GM12878 (cell line): ENCODE results near the gene LCT. TPM values are rescaled to one million over a fixed set of nuclear protein-coding genes. Genes with fewer than 3 reads are reported as not detected.

Source experiments
- ATAC-seq: fragments of 200-7000 bp; cut with Tn5 transposase; 3 replicates; pipeline ENCODE4 v1.9.1; 2020; ENCODE audit warnings: mild to moderate bottlenecking, moderate library complexity
- BruUV-seq: library from RNA; stranded (reverse); fragments of 400-500 nt; replicated peaks from 2 replicates; lab custom pipeline; 2021; lab: Mats Ljungman, UMichigan
- CTCF ChIA-PET: fragments of 300-600 bp; sonication (Branson Sonifier 250); formaldehyde crosslinking; extraction: SDS; loops from one replicate; lab custom pipeline; 2021; ENCODE audit warnings: inconsistent platforms; lab: Yijun Ruan, JAX
- POLR2A ChIA-PET: fragments of 350-600 bp; formaldehyde crosslinking; extraction: SDS; loops from one replicate; lab custom pipeline; 2021; ENCODE audit warnings: inconsistent platforms; lab: Charles Lee
- RAD21 ChIA-PET: fragments of 300-600 bp; sonication (Branson Sonifier 250); formaldehyde crosslinking; loops from one replicate; lab custom pipeline; 2023; ENCODE audit warnings: antibody characterized with exemption; ENCODE audit not compliant: unreplicated experiment; lab: Charles Lee
- SMC1A ChIA-PET: fragments of 300-600 bp; sonication (Branson Sonifier 250); formaldehyde crosslinking; loops from one replicate; lab custom pipeline; 2023; ENCODE audit not compliant: unreplicated experiment, uncharacterized antibody; lab: Charles Lee
- DNase-seq: peaks from one replicate; pipeline ENCODE4 v3.0.0-alpha.2; 2011; ENCODE audit warnings: low read depth, low spot score
- FAIRE-seq: peaks from 3 replicates; lab custom pipeline; 2011; peaks lifted over from hg19 to GRCh38; lab: Jason Lieb, UNC
- H2AFZ ChIP-seq: 2 replicates; pipeline ENCODE4 v1.6.0; 2011; ENCODE audit warnings: low read depth, low read length, control low read depth; ENCODE audit not compliant: control insufficient read depth
- H3K27ac ChIP-seq: 2 replicates; pipeline ENCODE4 v1.5.1; 2011; ENCODE audit warnings: control low read depth; ENCODE audit not compliant: control insufficient read depth, insufficient read depth
- H3K27me3 ChIP-seq, 2 experiments: replicated peaks in 1 of 2; 2 replicates each; pipeline versions ENCODE4 v1.6.0 to v1.6.1; 2011; ENCODE audit warnings: low read length in 1 of 2; ENCODE audit not compliant: control insufficient read depth in 2 of 2, insufficient read depth in 2 of 2
- H3K36me3 ChIP-seq, 2 experiments: 2 replicates each; pipeline ENCODE4 v1.5.1; 2011; ENCODE audit warnings: low read length in 1 of 2; ENCODE audit not compliant: control insufficient read depth in 2 of 2, insufficient read depth in 2 of 2
- H3K4me1 ChIP-seq: 2 replicates; pipeline ENCODE4 v1.6.1; 2011; ENCODE audit warnings: mild to moderate bottlenecking, low read length, moderate library complexity, mixed read lengths; ENCODE audit not compliant: control insufficient read depth, insufficient read depth
- H3K4me2 ChIP-seq: 2 replicates; pipeline ENCODE4 v1.6.0; 2011; ENCODE audit warnings: control low read depth; ENCODE audit not compliant: control insufficient read depth, insufficient read depth
- H3K4me3 ChIP-seq: fragments of 200-600 bp; sonication (generic); 2 replicates; pipeline ENCODE4 v1.5.1; 2016
- H3K79me2 ChIP-seq: 2 replicates; pipeline ENCODE4 v1.6.0; 2011; ENCODE audit warnings: low read length; ENCODE audit not compliant: control insufficient read depth, insufficient read depth
- H3K9ac ChIP-seq: 2 replicates; pipeline ENCODE4 v1.8.0; 2011; ENCODE audit warnings: low read length, control low read depth, mixed read lengths; ENCODE audit not compliant: control insufficient read depth, insufficient read depth
- H3K9me3 ChIP-seq: replicated peaks from 3 replicates; pipeline ENCODE4 v1.5.1; 2011; ENCODE audit warnings: mild to moderate bottlenecking, low read length; ENCODE audit not compliant: control insufficient read depth, insufficient read depth
- H4K20me1 ChIP-seq: 2 replicates; pipeline ENCODE4 v1.6.0; 2011; ENCODE audit not compliant: control insufficient read depth, insufficient read depth
- ASH2L ChIP-seq: fragments of 300-600, 200-600 bp; sonication (generic); IDR thresholded peaks from 2 replicates; pipeline ENCODE4 v1.6.1; 2017; ENCODE audit warnings: low read depth, mild to moderate bottlenecking, borderline replicate concordance
- HDGF ChIP-seq: fragments of 450-650 bp; IDR thresholded peaks from 2 replicates; pipeline ENCODE4 v1.6.1; 2016; ENCODE audit warnings: antibody characterized with exemption
- KAT2A ChIP-seq: conservative IDR thresholded peaks from 2 replicates; pipeline ENCODE4 v1.6.1; 2011; ENCODE audit warnings: low read depth, low read length; ENCODE audit not compliant: control insufficient read depth
- KDM1A ChIP-seq: fragments of 200-600 bp; sonication (generic); IDR thresholded peaks from 2 replicates; pipeline ENCODE4 v1.6.1; 2016; ENCODE audit warnings: borderline replicate concordance
- MTA2 ChIP-seq: fragments of 450-650 bp; IDR thresholded peaks from 2 replicates; pipeline ENCODE4 v1.6.1; 2016; ENCODE audit warnings: low read depth, mild to moderate bottlenecking, moderate library complexity
- NFIC ChIP-seq: IDR thresholded peaks from 2 replicates; pipeline ENCODE4 v1.6.1; 2012; ENCODE audit warnings: low read depth, mild to moderate bottlenecking, inconsistent platforms, low read length, moderate library complexity
- POLR2A ChIP-seq: IDR thresholded peaks from 2 replicates; pipeline ENCODE4 v1.6.1; 2011; ENCODE audit warnings: low read depth, mild to moderate bottlenecking, low read length
- SPI1 ChIP-seq: IDR thresholded peaks from 2 replicates; pipeline ENCODE4 v1.6.1; 2011; ENCODE audit warnings: low read depth, mild to moderate bottlenecking, low read length, moderate library complexity, borderline replicate concordance; ENCODE audit not compliant: insufficient read depth
- WGBS: methylation state at CpG from one replicate; pipeline ENCODE4 v1.1.6; 2016; ENCODE audit warnings: low lambda C conversion rate; ENCODE audit not compliant: insufficient replicate concordance, insufficient coverage; ENCODE audit errors: missing lambda C conversion rate; 5-methylcytosine and 5-hydroxymethylcytosine counted together
- in situ Hi-C: fragments of 300-500 bp; cut with MboI; formaldehyde crosslinking; loops from 9 replicates; pipeline ENCODE4 v1.14.3; 2018; ENCODE audit warnings: mixed read lengths
- intact Hi-C: fragments of 100-400 bp; cut with micrococcal nuclease; formaldehyde crosslinking; loops from one replicate; pipeline ENCODE4 v1.14.2; 2022; ENCODE audit not compliant: unreplicated experiment
- polyA plus RNA-seq, 11 experiments: library from polyadenylated mRNA; depleted of rRNA in 4 of 11; unstranded in 6 of 11; stranded (reverse) in 5 of 11; fragments of >200 nt; fragmentation: Nextera tagmentation in 4 of 11; fragmentation: Illumina TruSeq in 1 of 11; extraction: Ambion mirVana in 4 of 11; extraction: Trizol in 1 of 11; gene quantifications; 1 replicate in 1 of 11; 2 replicates in 10 of 11; pipeline versions ENCODE4 v1.2.1 to v1.2.3, GENCODE V29; 2011 to 2016; ENCODE audit warnings: inconsistent platforms in 2 of 11, missing spikeins in 2 of 11, low read depth in 1 of 11
- total RNA-seq, 4 experiments: library from RNA; depleted of rRNA in 3 of 4; stranded (reverse); fragments of >200 nt in 3 of 4; fragmentation: Illumina TruSeq in 1 of 4; extraction: Trizol in 1 of 4; gene quantifications; 2 replicates each; pipeline versions ENCODE4 v1.2.1 to v1.2.3, GENCODE V29; 2013 to 2021
- TF ChIP-seq, protein P1 (sequence below): fragments of 450-650 bp; IDR thresholded peaks from 2 replicates; pipeline ENCODE4 v1.6.1; 2017; ENCODE audit warnings: mild to moderate bottlenecking, moderate library complexity
- TF ChIP-seq, protein P2 (sequence below): fragments of 450-650 bp; IDR thresholded peaks from 2 replicates; pipeline ENCODE4 v1.6.1; 2016; ENCODE audit warnings: mild to moderate bottlenecking
- TF ChIP-seq, protein P3 (sequence below): IDR thresholded peaks from 2 replicates; pipeline ENCODE4 v1.6.1; 2012; ENCODE audit warnings: low read depth, low read length, improper control_type of control experiment
- TF ChIP-seq, protein P4 (sequence below): fragments of 450-650 bp; IDR thresholded peaks from 2 replicates; pipeline ENCODE4 v1.6.1; 2017; ENCODE audit warnings: antibody characterized with exemption, mild to moderate bottlenecking, moderate library complexity

LCT gene
- total and polyA plus RNA-seq, 10 of the 15 experiments (the other 5 are each of a cell fraction or from before 2014, with no cell fraction given): 0.02 to 0.09 (median 0.07) TPM; not detected in 3

DNA sequence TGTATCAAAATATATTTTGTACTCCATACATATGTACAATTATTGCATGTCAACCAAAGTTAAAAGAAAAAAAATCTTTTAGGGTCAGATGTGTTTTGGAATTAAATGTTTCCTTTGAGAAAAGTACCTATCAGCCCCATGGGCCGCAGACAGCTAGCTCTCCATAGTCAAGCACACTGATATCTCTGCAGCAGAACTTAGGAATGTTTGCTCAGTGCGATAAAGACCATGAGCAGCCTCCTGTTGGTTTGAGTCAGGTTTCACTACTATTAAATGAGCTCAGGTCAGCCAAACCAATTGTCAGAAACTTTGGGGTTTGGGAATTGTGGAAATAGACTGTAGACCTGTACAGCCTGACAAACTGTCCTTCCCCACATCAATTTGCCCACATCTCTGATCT is 33.7 kb downstream of the LCT start (continued):
- TF ChIP-seq, protein P1, sequence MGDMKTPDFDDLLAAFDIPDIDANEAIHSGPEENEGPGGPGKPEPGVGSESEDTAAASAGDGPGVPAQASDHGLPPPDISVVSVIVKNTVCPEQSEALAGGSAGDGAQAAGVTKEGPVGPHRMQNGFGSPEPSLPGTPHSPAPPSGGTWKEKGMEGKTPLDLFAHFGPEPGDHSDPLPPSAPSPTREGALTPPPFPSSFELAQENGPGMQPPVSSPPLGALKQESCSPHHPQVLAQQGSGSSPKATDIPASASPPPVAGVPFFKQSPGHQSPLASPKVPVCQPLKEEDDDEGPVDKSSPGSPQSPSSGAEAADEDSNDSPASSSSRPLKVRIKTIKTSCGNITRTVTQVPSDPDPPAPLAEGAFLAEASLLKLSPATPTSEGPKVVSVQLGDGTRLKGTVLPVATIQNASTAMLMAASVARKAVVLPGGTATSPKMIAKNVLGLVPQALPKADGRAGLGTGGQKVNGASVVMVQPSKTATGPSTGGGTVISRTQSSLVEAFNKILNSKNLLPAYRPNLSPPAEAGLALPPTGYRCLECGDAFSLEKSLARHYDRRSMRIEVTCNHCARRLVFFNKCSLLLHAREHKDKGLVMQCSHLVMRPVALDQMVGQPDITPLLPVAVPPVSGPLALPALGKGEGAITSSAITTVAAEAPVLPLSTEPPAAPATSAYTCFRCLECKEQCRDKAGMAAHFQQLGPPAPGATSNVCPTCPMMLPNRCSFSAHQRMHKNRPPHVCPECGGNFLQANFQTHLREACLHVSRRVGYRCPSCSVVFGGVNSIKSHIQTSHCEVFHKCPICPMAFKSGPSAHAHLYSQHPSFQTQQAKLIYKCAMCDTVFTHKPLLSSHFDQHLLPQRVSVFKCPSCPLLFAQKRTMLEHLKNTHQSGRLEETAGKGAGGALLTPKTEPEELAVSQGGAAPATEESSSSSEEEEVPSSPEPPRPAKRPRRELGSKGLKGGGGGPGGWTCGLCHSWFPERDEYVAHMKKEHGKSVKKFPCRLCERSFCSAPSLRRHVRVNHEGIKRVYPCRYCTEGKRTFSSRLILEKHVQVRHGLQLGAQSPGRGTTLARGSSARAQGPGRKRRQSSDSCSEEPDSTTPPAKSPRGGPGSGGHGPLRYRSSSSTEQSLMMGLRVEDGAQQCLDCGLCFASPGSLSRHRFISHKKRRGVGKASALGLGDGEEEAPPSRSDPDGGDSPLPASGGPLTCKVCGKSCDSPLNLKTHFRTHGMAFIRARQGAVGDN: no peak
- TF ChIP-seq, protein P2, sequence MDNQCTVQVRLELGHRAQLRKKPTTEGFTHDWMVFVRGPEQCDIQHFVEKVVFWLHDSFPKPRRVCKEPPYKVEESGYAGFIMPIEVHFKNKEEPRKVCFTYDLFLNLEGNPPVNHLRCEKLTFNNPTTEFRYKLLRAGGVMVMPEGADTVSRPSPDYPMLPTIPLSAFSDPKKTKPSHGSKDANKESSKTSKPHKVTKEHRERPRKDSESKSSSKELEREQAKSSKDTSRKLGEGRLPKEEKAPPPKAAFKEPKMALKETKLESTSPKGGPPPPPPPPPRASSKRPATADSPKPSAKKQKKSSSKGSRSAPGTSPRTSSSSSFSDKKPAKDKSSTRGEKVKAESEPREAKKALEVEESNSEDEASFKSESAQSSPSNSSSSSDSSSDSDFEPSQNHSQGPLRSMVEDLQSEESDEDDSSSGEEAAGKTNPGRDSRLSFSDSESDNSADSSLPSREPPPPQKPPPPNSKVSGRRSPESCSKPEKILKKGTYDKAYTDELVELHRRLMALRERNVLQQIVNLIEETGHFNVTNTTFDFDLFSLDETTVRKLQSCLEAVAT: no peak
- TF ChIP-seq, protein P3, sequence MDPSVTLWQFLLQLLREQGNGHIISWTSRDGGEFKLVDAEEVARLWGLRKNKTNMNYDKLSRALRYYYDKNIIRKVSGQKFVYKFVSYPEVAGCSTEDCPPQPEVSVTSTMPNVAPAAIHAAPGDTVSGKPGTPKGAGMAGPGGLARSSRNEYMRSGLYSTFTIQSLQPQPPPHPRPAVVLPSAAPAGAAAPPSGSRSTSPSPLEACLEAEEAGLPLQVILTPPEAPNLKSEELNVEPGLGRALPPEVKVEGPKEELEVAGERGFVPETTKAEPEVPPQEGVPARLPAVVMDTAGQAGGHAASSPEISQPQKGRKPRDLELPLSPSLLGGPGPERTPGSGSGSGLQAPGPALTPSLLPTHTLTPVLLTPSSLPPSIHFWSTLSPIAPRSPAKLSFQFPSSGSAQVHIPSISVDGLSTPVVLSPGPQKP: no peak

DNA sequence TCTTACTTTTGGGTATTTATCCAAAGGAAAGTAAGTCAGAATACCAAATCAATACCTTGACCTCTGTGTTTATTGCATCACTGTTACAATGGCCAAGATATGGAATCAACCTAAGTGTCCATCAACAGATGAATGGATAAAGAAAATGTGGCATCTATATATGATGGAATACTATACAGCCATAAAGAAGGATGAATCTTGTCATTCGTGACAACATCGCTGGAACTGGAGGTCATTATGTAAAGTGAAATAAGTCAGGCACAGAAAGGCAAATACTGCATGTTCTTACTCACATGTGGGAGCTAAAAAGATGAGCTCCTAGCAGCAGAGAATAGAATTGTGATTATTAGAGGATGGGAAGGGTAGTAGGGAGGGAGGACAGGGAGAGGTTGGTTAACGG is 34.6 kb downstream of the LCT start:
- 61% methylated on average over 3 of the region's 3 CpGs for WGBS
- Histone ChIP-seq H3K79me2 (no peaks in the 10 kb centered on the region), H2AFZ (no peak overlapping the region), H3K36me3 (no peaks in the 10 kb centered on the region; a peak in 1 of 4 replicates), H4K20me1 (no peaks in the 10 kb centered on the region), H3K27me3 (no peaks in the 10 kb centered on the region), H3K27ac (no peak overlapping the region), H3K9me3 (peaks cover 5% of the 10 kb centered on the region; the same call in 2 of the 3 replicates), H3K4me3 (no peak overlapping the region), H3K4me2 (no peak overlapping the region), H3K4me1 (peaks cover 4% of the 10 kb centered on the region; the same call in 1 of the 2 replicates), H3K9ac (no peak overlapping the region)
- RAD21 ChIA-PET: no interaction called here
- in situ Hi-C loops (no loop called here), intact Hi-C loops (no loop called here)
- DNase-seq (no peak), FAIRE-seq (no peak), ATAC-seq (no peak)
- no TSS peak for BruUV-seq
- POLR2A ChIA-PET: no interaction called here
- SMC1A ChIA-PET: interaction anchor here (1.0 to 1.1 kb wide), 2 partner anchors 112 to 250 kb away, joined by 3 to 4 read pairs; no protein-coding TSS in a partner anchor
- CTCF ChIA-PET: interaction anchor here (0.6 to 1.1 kb wide), 4 partner anchors 47 to 798 kb away, joined by 3 to 5 read pairs (median 3); no protein-coding TSS in a partner anchor
- TF ChIP-seq KDM1A: no peak
- TF ChIP-seq KAT2A: no peak
- TF ChIP-seq POLR2A: no peak
- TF ChIP-seq HDGF: no peak
- TF ChIP-seq, protein P4, sequence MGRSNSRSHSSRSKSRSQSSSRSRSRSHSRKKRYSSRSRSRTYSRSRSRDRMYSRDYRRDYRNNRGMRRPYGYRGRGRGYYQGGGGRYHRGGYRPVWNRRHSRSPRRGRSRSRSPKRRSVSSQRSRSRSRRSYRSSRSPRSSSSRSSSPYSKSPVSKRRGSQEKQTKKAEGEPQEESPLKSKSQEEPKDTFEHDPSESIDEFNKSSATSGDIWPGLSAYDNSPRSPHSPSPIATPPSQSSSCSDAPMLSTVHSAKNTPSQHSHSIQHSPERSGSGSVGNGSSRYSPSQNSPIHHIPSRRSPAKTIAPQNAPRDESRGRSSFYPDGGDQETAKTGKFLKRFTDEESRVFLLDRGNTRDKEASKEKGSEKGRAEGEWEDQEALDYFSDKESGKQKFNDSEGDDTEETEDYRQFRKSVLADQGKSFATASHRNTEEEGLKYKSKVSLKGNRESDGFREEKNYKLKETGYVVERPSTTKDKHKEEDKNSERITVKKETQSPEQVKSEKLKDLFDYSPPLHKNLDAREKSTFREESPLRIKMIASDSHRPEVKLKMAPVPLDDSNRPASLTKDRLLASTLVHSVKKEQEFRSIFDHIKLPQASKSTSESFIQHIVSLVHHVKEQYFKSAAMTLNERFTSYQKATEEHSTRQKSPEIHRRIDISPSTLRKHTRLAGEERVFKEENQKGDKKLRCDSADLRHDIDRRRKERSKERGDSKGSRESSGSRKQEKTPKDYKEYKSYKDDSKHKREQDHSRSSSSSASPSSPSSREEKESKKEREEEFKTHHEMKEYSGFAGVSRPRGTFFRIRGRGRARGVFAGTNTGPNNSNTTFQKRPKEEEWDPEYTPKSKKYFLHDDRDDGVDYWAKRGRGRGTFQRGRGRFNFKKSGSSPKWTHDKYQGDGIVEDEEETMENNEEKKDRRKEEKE: no peak
- no peak for TF ChIP-seq SPI1
- TF ChIP-seq MTA2: no peak
- no peak for TF ChIP-seq ASH2L
- TF ChIP-seq NFIC: no peak
